IMR-90 (cell line): ENCODE data around the gene PARP14. TPM values are rescaled to one million over a fixed set of nuclear protein-coding genes. Genes with fewer than 3 reads are reported as not detected.

Experiments used
- ATAC-seq: fragments of 200-7000 bp; cut with Tn5 transposase; 2 replicates; pipeline ENCODE4 v1.9.1; 2020; ENCODE audit warnings: low read depth, mild to moderate bottlenecking, moderate library complexity
- BruUV-seq: library from RNA; stranded (reverse); fragments of 400-500 nt; replicated peaks from 2 replicates; lab custom pipeline; 2021; lab: Mats Ljungman, UMichigan
- CTCF ChIA-PET: fragments of 300-600 bp; formaldehyde crosslinking; extraction: SDS; loops from one replicate; lab custom pipeline; 2021; ENCODE audit warnings: antibody characterized with exemption; lab: Yijun Ruan, JAX
- POLR2A ChIA-PET: fragments of 300-600 bp; sonication (Branson Sonifier 250); formaldehyde crosslinking; loops from one replicate; lab custom pipeline; 2022; ENCODE audit warnings: antibody characterized with exemption; ENCODE audit not compliant: unreplicated experiment; lab: Charles Lee
- DNase-seq: peaks from one replicate; pipeline ENCODE4 v3.0.0; 2013
- H2AFZ ChIP-seq: replicated peaks from 2 replicates; pipeline ENCODE3; 2013; ENCODE audit warnings: low read length, mild to moderate bottlenecking; ENCODE audit not compliant: poor library complexity
- H2AK5ac ChIP-seq: 2 replicates; pipeline ENCODE4 v1.6.1; 2013; ENCODE audit warnings: low read depth, low read length, inconsistent platforms
- H2AK9ac ChIP-seq: replicated peaks from 2 replicates; pipeline ENCODE3; 2013; ENCODE audit warnings: mild to moderate bottlenecking, low read depth, low read length, moderate library complexity; ENCODE audit not compliant: poor library complexity
- H2BK120ac ChIP-seq: 2 replicates; pipeline ENCODE4 v1.6.1; 2013; ENCODE audit warnings: low read depth, low read length, inconsistent platforms
- H2BK15ac ChIP-seq: 3 replicates; pipeline ENCODE4 v1.6.1; 2013; ENCODE audit warnings: low read depth, low read length, inconsistent platforms
- H2BK20ac ChIP-seq: 2 replicates; pipeline ENCODE4 v1.6.1; 2013; ENCODE audit warnings: low read depth, mild to moderate bottlenecking, inconsistent platforms, low read length, moderate library complexity
- H2BK5ac ChIP-seq: 2 replicates; pipeline ENCODE4 v1.6.1; 2013; ENCODE audit warnings: mild to moderate bottlenecking, low read depth, low read length, inconsistent platforms; ENCODE audit not compliant: poor library complexity, severe bottlenecking
- H3K14ac ChIP-seq: replicated peaks from 2 replicates; pipeline ENCODE4 v1.6.1; 2013; ENCODE audit warnings: low read depth, low read length, inconsistent platforms
- H3K18ac ChIP-seq: 2 replicates; pipeline ENCODE4 v1.6.1; 2013; ENCODE audit warnings: low read depth, low read length, control low read depth
- H3K23ac ChIP-seq: 2 replicates; pipeline ENCODE4 v1.6.1; 2013; ENCODE audit warnings: low read depth, low read length, inconsistent platforms
- H3K27ac ChIP-seq: 2 replicates; pipeline ENCODE4 v1.5.1; 2013; ENCODE audit warnings: mild to moderate bottlenecking, control low read depth, low read length; ENCODE audit not compliant: insufficient read depth
- H3K27me3 ChIP-seq: 2 replicates; pipeline ENCODE4 v1.6.1; 2013; ENCODE audit warnings: low read length; ENCODE audit not compliant: control insufficient read depth, insufficient read depth
- H3K36me3 ChIP-seq: 2 replicates; pipeline ENCODE4 v1.6.1; 2013; ENCODE audit warnings: low read length, mixed read lengths; ENCODE audit not compliant: control insufficient read depth, insufficient read depth
- H3K4ac ChIP-seq: 2 replicates; pipeline ENCODE4 v1.6.1; 2013; ENCODE audit warnings: low read depth, low read length, inconsistent platforms
- H3K4me1 ChIP-seq: 2 replicates; pipeline ENCODE4 v1.6.1; 2013; ENCODE audit warnings: low read length, mixed read lengths; ENCODE audit not compliant: control insufficient read depth, insufficient read depth
- H3K4me2 ChIP-seq: 2 replicates; pipeline ENCODE4 v1.6.1; 2013; ENCODE audit warnings: low read depth, mild to moderate bottlenecking, control low read depth, low read length, moderate library complexity
- H3K4me3 ChIP-seq: 2 replicates; pipeline ENCODE4 v1.5.1; 2013; ENCODE audit warnings: low read depth, mild to moderate bottlenecking, control low read depth, low read length, moderate library complexity; ENCODE audit not compliant: insufficient read depth
- H3K56ac ChIP-seq: 2 replicates; pipeline ENCODE4 v1.6.1; 2013; ENCODE audit warnings: low read length, inconsistent platforms; ENCODE audit not compliant: insufficient read depth; ENCODE audit errors: extremely low read depth
- H3K79me1 ChIP-seq, 2 experiments: 2 replicates each; pipeline ENCODE4 v1.6.1; 2013; ENCODE audit warnings: low read length in 2 of 2, inconsistent platforms in 1 of 2, low read depth in 1 of 2
- H3K9ac ChIP-seq: 2 replicates; pipeline ENCODE4 v1.6.1; 2013; ENCODE audit warnings: low read depth, low read length, control low read depth
- H3K9me1 ChIP-seq: 2 replicates; pipeline ENCODE4 v1.6.1; 2013; ENCODE audit warnings: low read length, inconsistent platforms; ENCODE audit not compliant: insufficient read depth
- H3K9me3 ChIP-seq: 2 replicates; pipeline ENCODE4 v1.6.1; 2013; ENCODE audit warnings: low read length; ENCODE audit not compliant: control insufficient read depth, insufficient read depth
- H4K20me1 ChIP-seq: 2 replicates; pipeline ENCODE4 v1.6.1; 2013; ENCODE audit warnings: low read length, inconsistent platforms; ENCODE audit not compliant: insufficient read depth
- H4K5ac ChIP-seq: 2 replicates; pipeline ENCODE4 v1.6.1; 2013; ENCODE audit warnings: mild to moderate bottlenecking, low read depth, low read length, control low read depth
- H4K8ac ChIP-seq, 2 experiments: 2 replicates each; pipeline ENCODE4 v1.6.1; 2013; ENCODE audit warnings: low read depth in 2 of 2, low read length in 2 of 2, control low read depth in 1 of 2, inconsistent platforms in 1 of 2
- H4K91ac ChIP-seq: 2 replicates; pipeline ENCODE4 v1.6.1; 2013; ENCODE audit warnings: low read depth, low read length, inconsistent platforms; ENCODE audit not compliant: insufficient read depth
- BHLHE40 ChIP-seq: fragments of 150-350 bp; IDR thresholded peaks from 2 replicates; pipeline ENCODE4 v1.6.1; 2016; ENCODE audit warnings: mild to moderate bottlenecking, low read depth, low read length
- CEBPB ChIP-seq: IDR thresholded peaks from 2 replicates; pipeline ENCODE4 v1.6.1; 2012; ENCODE audit warnings: low read depth, low read length, improper control_type of control experiment
- CHD1 ChIP-seq: IDR thresholded peaks from 2 replicates; pipeline ENCODE4 v1.6.1; 2012; ENCODE audit warnings: low read depth, low read length, improper control_type of control experiment
- FOS ChIP-seq: fragments of 150-350 bp; IDR thresholded peaks from 2 replicates; pipeline ENCODE4 v1.6.1; 2016; ENCODE audit warnings: low read depth, low read length
- MAFK ChIP-seq: IDR thresholded peaks from 2 replicates; pipeline ENCODE4 v1.6.1; 2012; ENCODE audit warnings: low read depth, low read length, improper control_type of control experiment
- MXI1 ChIP-seq: IDR thresholded peaks from 2 replicates; pipeline ENCODE4 v1.6.1; 2012; ENCODE audit warnings: low read depth, mild to moderate bottlenecking, low read length, moderate library complexity, borderline replicate concordance
- POLR2A ChIP-seq: IDR thresholded peaks from 2 replicates; pipeline ENCODE4 v1.6.1; 2012; ENCODE audit warnings: mild to moderate bottlenecking, low read depth, low read length
- RAD21 ChIP-seq: IDR thresholded peaks from 2 replicates; pipeline ENCODE4 v1.6.1; 2012; ENCODE audit warnings: low read length, improper control_type of control experiment
- RCOR1 ChIP-seq: IDR thresholded peaks from 2 replicates; pipeline ENCODE4 v1.6.1; 2012; ENCODE audit warnings: mild to moderate bottlenecking, low read length, improper control_type of control experiment; ENCODE audit not compliant: insufficient replicate concordance
- USF2 ChIP-seq: fragments of 150-350 bp; IDR thresholded peaks from 2 replicates; pipeline ENCODE4 v1.6.1; 2017; ENCODE audit warnings: mild to moderate bottlenecking, antibody characterized with exemption, low read length, low read depth
- WGBS, 2 experiments: methylation state at CpG; one replicate each; pipeline versions ENCODE4 v1.1.5 to v1.1.7; 2013; ENCODE audit warnings: missing lambda C conversion rate in 2 of 2; ENCODE audit not compliant: insufficient read length in 1 of 2; ENCODE audit errors: extremely low coverage in 2 of 2; 5-methylcytosine and 5-hydroxymethylcytosine counted together
- dilution Hi-C: fragments of 300-500 bp; cut with HindIII; formaldehyde crosslinking; loops from one replicate; pipeline ENCODE4 v1.14.3; 2018; ENCODE audit warnings: low sequenced_read_pairs; ENCODE audit not compliant: unreplicated experiment
- in situ Hi-C: fragments of 300-500 bp; cut with MboI; formaldehyde crosslinking; loops from 3 replicates; pipeline ENCODE4 v1.14.3; 2019; ENCODE audit warnings: low sequenced_read_pairs, inconsistent platforms, mixed read lengths
- intact Hi-C: fragments of 100-400 bp; cut with micrococcal nuclease; formaldehyde crosslinking; loops from 2 replicates; pipeline ENCODE4 v1.10.0; 2022
- polyA plus RNA-seq, 3 experiments: library from polyadenylated mRNA; depleted of rRNA; stranded (reverse); fragments of >200 nt; gene quantifications; 2 replicates each; pipeline ENCODE4 v1.2.3, GENCODE V29; 2012; ENCODE audit warnings: low replicate concordance in 1 of 3
- total RNA-seq: library from RNA; depleted of rRNA; stranded (reverse); fragments of >200 nt; gene quantifications from 2 replicates; pipeline ENCODE4 v1.2.3, GENCODE V29; 2012
- TF ChIP-seq, protein P1 (sequence below): fragments of 150-350 bp; IDR thresholded peaks from 2 replicates; pipeline ENCODE4 v1.6.1; 2016; ENCODE audit warnings: low read depth, mild to moderate bottlenecking, low read length, moderate library complexity, borderline replicate concordance

The PARP14 gene
- total and polyA plus RNA-seq, 2 of the 4 experiments (the other 2 are of a cell fraction): 9.3 to 23.1 TPM

DNA sequence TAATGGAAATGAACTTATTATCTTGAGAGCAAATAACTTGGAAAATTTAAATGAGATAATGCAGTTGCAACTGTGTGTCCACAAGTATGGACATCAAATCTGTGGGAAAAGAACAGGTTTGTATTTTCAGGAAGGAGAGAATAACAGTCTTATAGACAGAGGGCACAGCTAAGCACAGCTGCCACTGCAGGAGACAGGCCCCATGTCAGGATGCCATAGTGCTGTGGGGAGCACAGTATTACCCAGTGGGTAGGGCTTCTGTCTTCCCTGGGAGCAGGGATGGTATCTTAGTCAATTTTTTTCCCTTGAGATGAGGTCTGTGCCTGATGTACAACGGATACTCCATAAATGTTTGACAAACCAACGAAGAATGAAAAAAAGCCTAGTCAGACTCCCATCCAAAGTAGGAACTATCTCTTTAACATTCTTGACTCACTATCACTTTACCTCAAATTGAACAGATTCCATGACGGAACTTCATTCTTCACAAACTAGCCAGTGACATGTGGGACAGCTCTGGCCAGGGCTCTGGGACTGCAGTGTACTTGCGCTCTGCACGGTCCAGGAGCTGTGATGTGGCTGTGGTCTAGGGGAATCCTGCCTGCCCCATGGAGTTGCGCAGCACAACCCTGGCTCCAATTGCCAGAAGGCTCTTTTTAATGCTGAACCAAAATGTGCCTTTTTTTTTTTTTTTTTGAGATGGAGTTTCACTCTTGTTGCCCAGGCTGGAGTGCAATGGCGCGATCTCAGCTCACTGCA, 48.3 kb downstream of the PARP14 start:
- Histone ChIP-seq H3K79me1 (no peaks in the 10 kb centered on the region), H2BK20ac (no peak overlapping the region), H3K9me1 (no peaks in the 10 kb centered on the region; the same call in 1 of the 2 replicates), H3K56ac (no peak overlapping the region), H2BK15ac (no peak overlapping the region), H3K27ac (no peak overlapping the region), H3K4ac (no peak overlapping the region), H2BK120ac (no peak overlapping the region), H3K27me3 (no peaks in the 10 kb centered on the region), H2AK9ac (no peak overlapping the region), H3K14ac (no peak overlapping the region), H3K4me3 (no peak overlapping the region), H3K23ac (no peak overlapping the region), H4K91ac (no peak overlapping the region), H4K5ac (no peak overlapping the region), H3K4me2 (no peak overlapping the region), H2BK5ac (no peak overlapping the region), H3K9ac (no peak overlapping the region), H2AFZ (no peak overlapping the region), H4K20me1 (no peaks in the 10 kb centered on the region), H3K18ac (no peak overlapping the region), H3K9me3 (no peaks in the 10 kb centered on the region; the same call in 1 of the 2 replicates), H4K8ac (no peak overlapping the region), H3K4me1 (no peaks in the 10 kb centered on the region), H2AK5ac (no peak overlapping the region), H3K36me3 (no peaks in the 10 kb centered on the region)
- dilution Hi-C loops (no loop called here), in situ Hi-C loops (no loop called here), intact Hi-C loops (no loop called here)
- TSS peak; percentile 59 for BruUV-seq
- DNase-seq: no peak
- TF ChIP-seq, protein P1, sequence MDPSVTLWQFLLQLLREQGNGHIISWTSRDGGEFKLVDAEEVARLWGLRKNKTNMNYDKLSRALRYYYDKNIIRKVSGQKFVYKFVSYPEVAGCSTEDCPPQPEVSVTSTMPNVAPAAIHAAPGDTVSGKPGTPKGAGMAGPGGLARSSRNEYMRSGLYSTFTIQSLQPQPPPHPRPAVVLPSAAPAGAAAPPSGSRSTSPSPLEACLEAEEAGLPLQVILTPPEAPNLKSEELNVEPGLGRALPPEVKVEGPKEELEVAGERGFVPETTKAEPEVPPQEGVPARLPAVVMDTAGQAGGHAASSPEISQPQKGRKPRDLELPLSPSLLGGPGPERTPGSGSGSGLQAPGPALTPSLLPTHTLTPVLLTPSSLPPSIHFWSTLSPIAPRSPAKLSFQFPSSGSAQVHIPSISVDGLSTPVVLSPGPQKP: no peak
- TF ChIP-seq CEBPB (no peak), FOS (no peak), USF2 (no peak), MXI1 (no peak), RCOR1 (no peak), MAFK (no peak), RAD21 (no peak), POLR2A (no peak), BHLHE40 (no peak), CHD1 (no peak)
- ChIA-PET POLR2A (no interaction called here), CTCF (no interaction called here)
- WGBS, 2 experiments: no CpG with 5 or more reads among the region's 8 CpGs
- ATAC-seq: no peak
